Activated CD4-positive, alpha-beta T cell treated with anti-CD3 and anti-CD28 coated beads for 48 hours (primary cell): ENCODE data around the gene PHF11.
A peak's percentile ranks its signal among the peaks of the same experiment; 100 is the strongest.

Source experiments
- DNase-seq: peaks from one replicate; pipeline ENCODE4 v3.0.0-alpha.2; 2020

Gene PHF11

GRCh38 chr13:49495783-49496762, at the start of gene PHF11:
Gene PHF11 (plus strand): TSS chr13:49495953. CDS start chr13:49496002, 49 bp downstream.
- DNase-seq, result peak; percentile 93

- no peak for DNase-seq
Observed at GRCh38 chr13:49446473-49446872, 49.3 kb upstream of the PHF11 start.

- DNase-seq, result no peak
Observed at GRCh38 chr13:49448753-49449152, 47.0 kb upstream of the PHF11 start.

- no peak for DNase-seq
Observed at GRCh38 chr13:49450105-49450819, 45.5 kb upstream of the PHF11 start.

GRCh38 chr13:49452725-49453457, 42.9 kb upstream of the PHF11 start:
- DNase-seq, result no peak

- no peak for DNase-seq
Observed at GRCh38 chr13:49453465-49453864, 42.3 kb upstream of the PHF11 start.

- DNase-seq, result no peak
Observed at GRCh38 chr13:49454388-49455006, 41.3 kb upstream of the PHF11 start.

- DNase-seq, result no peak
Observed at GRCh38 chr13:49455007-49455398, 40.8 kb upstream of the PHF11 start.

- DNase-seq, result no peak
Observed at GRCh38 chr13:49456156-49456555, 39.6 kb upstream of the PHF11 start.

- no peak for DNase-seq
Observed at GRCh38 chr13:49457221-49457620, 38.5 kb upstream of the PHF11 start.

- DNase-seq, result no peak
Observed at GRCh38 chr13:49459580-49459979, 36.2 kb upstream of the PHF11 start.

- DNase-seq, result no peak
Observed at GRCh38 chr13:49464085-49464484, 31.7 kb upstream of the PHF11 start.

GRCh38 chr13:49464621-49465325, 31.0 kb upstream of the PHF11 start:
- no peak for DNase-seq

GRCh38 chr13:49466292-49466838, 29.4 kb upstream of the PHF11 start:
- DNase-seq, result no peak

GRCh38 chr13:49472186-49472585, 23.6 kb upstream of the PHF11 start:
- DNase-seq, result no peak

- DNase-seq, result no peak
Observed at GRCh38 chr13:49476529-49476928, 19.2 kb upstream of the PHF11 start.

- DNase-seq, result no peak
Observed at GRCh38 chr13:49481788-49482187, 14.0 kb upstream of the PHF11 start.

- no peak for DNase-seq
Observed at GRCh38 chr13:49488563-49488962, 7.2 kb upstream of the PHF11 start.

GRCh38 chr13:49494645-49495044, 1.1 kb upstream of the PHF11 start:
- no peak for DNase-seq

- DNase-seq, result peak; percentile 72
Observed at GRCh38 chr13:49496837-49497236, 1.1 kb downstream of the PHF11 start.

- DNase-seq, result peak; percentile 16
Observed at GRCh38 chr13:49497272-49497671, 1.5 kb downstream of the PHF11 start.

GRCh38 chr13:49498206-49498605, 2.5 kb downstream of the PHF11 start:
- DNase-seq, result no peak
